Fibroblast of the aortic adventitia (primary cell): ENCODE measurements around the gene ABHD17B. TPM values are rescaled to one million over a fixed set of nuclear protein-coding genes. Genes with fewer than 3 reads are reported as not detected.

Source experiments
- DNase-seq: peaks from one replicate; pipeline ENCODE4 v3.0.0-alpha.2; 2010; ENCODE audit warnings: low read depth
- H3K4me3 ChIP-seq: 2 replicates; pipeline ENCODE4 v1.5.1; 2011; ENCODE audit warnings: low read depth, mild to moderate bottlenecking, control low read depth, low read length, moderate library complexity
- total RNA-seq: library from RNA; depleted of rRNA; stranded (reverse); fragments of >200 nt; gene quantifications from 2 replicates; pipeline ENCODE4 v1.2.3, GENCODE V29; 2012; ENCODE audit warnings: low replicate concordance
- TF ChIP-seq, protein P1 (sequence below): IDR thresholded peaks from 2 replicates; pipeline ENCODE4 v1.5.1; 2011; ENCODE audit warnings: mild to moderate bottlenecking, low read length, control low read depth, inconsistent platforms; ENCODE audit not compliant: insufficient read depth

ABHD17B gene
- total RNA-seq, 1 donor: 11.9 TPM

DNA sequence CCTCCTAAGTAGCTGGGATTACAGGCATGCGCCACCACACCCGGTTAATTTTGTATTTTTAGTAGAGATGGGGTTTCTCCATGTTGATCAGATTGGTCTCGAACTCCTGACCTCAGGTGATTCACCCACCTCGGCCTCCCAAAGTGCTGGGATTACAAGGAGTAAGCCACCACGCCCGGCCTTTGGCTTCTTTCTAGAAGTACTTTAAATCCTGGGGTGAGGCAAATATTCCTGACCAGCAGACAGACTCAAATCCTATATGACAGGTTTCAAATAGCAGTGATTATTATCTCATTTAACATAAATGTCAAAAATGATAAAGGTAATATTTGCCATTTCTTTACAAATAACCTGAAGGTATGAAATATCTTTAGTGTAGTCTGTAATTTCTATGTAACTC lies 35.6 kb downstream of the ABHD17B start:
- TF ChIP-seq, protein P1, sequence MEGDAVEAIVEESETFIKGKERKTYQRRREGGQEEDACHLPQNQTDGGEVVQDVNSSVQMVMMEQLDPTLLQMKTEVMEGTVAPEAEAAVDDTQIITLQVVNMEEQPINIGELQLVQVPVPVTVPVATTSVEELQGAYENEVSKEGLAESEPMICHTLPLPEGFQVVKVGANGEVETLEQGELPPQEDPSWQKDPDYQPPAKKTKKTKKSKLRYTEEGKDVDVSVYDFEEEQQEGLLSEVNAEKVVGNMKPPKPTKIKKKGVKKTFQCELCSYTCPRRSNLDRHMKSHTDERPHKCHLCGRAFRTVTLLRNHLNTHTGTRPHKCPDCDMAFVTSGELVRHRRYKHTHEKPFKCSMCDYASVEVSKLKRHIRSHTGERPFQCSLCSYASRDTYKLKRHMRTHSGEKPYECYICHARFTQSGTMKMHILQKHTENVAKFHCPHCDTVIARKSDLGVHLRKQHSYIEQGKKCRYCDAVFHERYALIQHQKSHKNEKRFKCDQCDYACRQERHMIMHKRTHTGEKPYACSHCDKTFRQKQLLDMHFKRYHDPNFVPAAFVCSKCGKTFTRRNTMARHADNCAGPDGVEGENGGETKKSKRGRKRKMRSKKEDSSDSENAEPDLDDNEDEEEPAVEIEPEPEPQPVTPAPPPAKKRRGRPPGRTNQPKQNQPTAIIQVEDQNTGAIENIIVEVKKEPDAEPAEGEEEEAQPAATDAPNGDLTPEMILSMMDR: no peak
- no peak overlapping the region for H3K4me3 ChIP-seq

GRCh38 chr9:71863631-71864030 lies 47.4 kb downstream of the ABHD17B start:
- no peak overlapping the region for H3K4me3 ChIP-seq
- TF ChIP-seq, protein P1: no peak
- peak; percentile 45 for DNase-seq

More for the DNA sequence above, 35.6 kb downstream of the ABHD17B start:
- no peak for DNase-seq

- no peak overlapping the region for H3K4me3 ChIP-seq
- DNase-seq: no peak
- TF ChIP-seq, protein P1: no peak
These were observed 49.4 kb downstream of the ABHD17B start for GRCh38 chr9:71861618-71862017.

DNA sequence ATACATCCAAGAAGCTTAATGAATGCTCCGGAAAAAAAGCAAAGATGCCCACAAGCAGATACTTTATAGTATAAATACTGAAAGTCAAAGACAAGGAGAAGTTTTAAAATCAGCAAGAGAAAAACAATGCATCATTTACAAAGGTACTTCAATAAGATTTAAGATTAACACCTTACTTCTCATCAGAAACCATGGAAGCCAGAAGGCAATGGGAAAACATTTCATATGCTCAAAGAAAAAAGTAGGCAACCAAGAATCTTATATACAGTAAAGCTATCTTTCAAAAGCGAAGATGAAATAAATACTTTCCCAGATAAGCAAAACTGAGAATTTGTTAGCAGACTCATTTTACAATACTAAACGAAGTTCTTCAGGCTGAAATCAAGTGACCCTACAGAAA lies 51.1 kb downstream of the ABHD17B start:
- TF ChIP-seq, protein P1: no peak
- no peak for DNase-seq
- H3K4me3 ChIP-seq: no peak overlapping the region

DNA sequence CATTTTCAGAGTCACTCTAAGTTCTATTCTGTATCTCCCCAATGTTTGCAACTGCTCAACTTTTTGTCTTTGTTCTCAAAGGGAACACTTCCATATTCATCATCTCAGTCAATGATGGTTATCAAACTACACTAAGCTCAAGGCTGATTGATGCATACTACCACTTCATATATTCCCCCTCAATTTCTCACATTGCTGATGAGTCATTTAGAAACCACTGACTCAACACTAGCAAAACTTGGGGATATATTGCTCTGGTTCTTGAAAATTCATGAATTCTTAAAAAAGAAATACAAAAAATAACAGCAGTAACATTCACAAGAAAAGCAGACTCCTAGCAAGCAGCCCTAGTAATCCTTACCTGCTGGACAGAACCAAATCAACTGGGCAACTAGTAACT lies 52.2 kb downstream of the ABHD17B start:
- no peak overlapping the region for H3K4me3 ChIP-seq
- no peak for DNase-seq
- TF ChIP-seq, protein P1: no peak

- TF ChIP-seq, protein P1: no peak
- no peak for DNase-seq
- no peak overlapping the region for H3K4me3 ChIP-seq
These were observed 52.7 kb downstream of the ABHD17B start for GRCh38 chr9:71858102-71858798.

- TF ChIP-seq, protein P1: no peak
- no peak overlapping the region for H3K4me3 ChIP-seq
- DNase-seq: no peak
These were observed 53.8 kb downstream of the ABHD17B start for GRCh38 chr9:71857159-71857558.
